ENCODE measurements around the gene CARHSP1.
"Not testable (repeated sequence)": the region's sequence is repeated elsewhere in the genome, so short reads cannot be mapped to it uniquely, and the experiment has no call there.

Gene CARHSP1

DNA sequence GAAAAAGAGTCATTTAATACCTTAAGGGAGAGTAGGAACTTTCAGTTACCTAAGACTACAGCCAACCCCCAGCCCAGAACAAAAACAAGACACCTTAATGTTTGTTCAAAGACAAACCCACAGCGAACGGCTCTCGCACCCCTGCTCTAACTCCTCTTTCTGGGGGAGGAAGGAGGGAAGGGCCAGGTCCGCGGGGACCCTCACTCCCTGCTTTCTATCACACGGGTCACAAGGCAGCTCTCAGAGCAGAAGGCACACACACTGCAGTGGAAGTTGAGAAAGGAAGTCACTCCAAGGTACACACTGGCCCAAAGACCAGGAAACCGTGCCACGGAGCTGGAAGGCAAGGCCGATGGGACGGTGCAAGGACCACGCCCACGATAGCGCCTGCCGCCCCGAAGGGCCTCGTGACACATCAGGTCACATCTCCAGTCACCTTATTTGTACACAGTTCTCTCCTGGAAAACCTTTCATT lies 23.3 kb upstream of the CARHSP1 start:
- DNase-seq, result no peak

GRCh38 chr16:8890549-8890921 lies 21.7 kb upstream of the CARHSP1 start:
- DNase-seq, result no peak

- DNase-seq, result no peak
Measured at GRCh38 chr16:8889893-8890548, 21.2 kb upstream of the CARHSP1 start.

DNA sequence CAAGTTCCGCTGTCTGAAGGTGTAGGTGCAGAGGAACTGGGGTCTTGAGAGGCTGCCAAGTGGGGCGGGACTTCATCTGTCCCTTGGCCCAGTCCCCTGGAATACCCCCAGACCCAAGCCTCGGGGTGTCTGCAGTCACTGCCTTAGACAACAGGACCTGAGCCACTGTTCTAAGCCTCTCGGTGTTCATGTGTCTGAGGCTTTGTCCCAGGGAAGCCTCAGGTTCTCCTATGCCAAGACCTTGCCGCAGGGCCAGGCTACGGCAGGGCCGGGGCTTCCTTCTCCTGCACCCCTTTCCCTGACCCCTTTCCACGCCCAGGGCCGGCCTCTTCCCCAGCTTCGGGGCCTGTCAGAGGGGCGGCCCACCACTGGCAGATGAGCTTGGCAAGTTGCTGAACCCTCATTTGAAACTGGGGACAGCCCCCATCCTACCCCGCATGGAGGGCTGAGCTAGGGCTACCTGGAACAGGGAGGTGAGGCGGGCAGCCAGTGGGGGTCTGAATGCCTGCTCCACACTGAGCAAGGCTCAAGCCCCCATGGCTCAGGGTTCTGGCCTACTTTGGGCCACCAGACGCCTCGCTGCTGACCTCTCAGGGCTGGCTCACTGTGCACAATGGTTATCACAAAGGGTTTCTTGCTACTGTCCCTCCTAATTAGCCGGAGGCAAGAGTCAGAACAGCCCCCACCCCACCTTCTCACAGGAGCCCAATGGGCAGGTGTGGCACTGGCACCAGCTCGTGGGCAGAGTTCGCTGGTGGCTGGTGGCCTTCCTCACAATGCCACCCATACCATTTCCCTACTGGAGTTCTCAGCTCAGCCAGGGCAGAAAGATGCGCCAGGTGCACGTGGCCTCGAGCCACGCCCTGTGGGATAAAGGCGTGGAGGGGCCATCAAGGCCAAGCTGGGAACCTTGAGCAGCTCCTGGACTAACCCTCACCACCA lies 20.4 kb upstream of the CARHSP1 start:
- no peak for DNase-seq

DNA sequence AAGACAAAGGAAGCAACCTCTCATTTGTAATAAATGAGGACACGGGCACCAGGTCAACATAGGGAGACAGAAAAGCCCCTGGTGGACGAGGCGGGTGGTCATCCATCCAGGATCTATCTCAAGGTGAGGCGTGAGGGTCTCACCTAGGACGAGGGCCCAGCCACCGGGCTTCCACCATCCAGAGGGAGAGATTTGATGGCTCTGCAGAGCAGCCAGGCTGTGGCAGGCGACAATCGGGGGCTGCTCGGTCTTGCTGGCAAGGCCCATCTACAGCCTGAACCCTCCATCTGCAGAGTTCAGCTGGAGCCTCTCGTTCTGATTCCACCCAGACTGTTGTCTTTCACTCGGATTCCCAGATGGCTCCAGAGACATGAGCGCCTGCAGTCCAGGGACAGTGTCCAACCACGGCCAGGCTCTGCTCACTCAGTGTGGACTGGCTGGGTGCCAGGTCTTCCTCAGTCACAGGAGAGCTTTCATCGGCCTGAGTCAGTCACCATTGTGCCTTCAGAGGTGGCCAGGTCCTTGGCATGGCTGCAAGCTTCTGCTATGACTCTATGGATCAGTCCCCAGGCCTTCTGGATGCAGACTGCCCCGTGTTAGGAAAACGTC lies 19.2 kb upstream of the CARHSP1 start:
- no peak for DNase-seq

GRCh38 chr16:8887431-8887765 lies 18.6 kb upstream of the CARHSP1 start:
- no peak for DNase-seq

GRCh38 chr16:8886593-8887430 lies 18.0 kb upstream of the CARHSP1 start:
- no peak for DNase-seq

GRCh38 chr16:8885674-8886592 lies 17.1 kb upstream of the CARHSP1 start:
- no peak for DNase-seq

DNA sequence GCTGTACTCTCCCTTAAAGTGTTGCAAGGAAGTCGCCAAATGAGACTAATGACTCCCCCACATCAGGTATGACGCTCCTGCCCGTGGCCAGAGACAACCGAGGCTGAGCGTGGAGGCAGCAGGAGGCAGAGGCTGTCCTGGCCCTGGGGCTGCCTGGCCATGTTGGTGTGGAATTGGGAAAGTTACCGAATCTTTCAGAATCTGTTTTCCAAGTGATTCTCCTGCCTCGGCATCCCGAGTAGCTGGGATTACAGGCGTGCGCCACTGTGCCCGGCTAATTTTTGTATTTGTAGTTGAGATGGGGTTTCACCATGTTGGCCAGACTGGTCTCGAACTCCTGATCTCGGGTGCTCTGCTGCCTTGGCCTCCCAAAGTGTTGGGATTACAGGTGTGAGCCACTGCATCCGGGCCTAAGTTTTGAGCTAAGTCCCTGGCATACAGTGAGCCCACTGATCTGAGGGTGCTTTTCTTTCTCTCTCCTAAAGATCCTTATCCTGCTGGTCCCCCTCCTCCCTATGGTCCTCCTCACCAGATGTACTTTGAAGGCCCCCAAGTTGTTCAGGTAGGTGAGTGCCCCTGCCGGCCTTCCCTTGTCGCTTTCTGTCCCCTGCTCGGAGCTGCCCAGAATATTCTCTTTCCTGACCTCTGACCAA lies 14.0 kb upstream of the CARHSP1 start:
- no peak for DNase-seq

DNA sequence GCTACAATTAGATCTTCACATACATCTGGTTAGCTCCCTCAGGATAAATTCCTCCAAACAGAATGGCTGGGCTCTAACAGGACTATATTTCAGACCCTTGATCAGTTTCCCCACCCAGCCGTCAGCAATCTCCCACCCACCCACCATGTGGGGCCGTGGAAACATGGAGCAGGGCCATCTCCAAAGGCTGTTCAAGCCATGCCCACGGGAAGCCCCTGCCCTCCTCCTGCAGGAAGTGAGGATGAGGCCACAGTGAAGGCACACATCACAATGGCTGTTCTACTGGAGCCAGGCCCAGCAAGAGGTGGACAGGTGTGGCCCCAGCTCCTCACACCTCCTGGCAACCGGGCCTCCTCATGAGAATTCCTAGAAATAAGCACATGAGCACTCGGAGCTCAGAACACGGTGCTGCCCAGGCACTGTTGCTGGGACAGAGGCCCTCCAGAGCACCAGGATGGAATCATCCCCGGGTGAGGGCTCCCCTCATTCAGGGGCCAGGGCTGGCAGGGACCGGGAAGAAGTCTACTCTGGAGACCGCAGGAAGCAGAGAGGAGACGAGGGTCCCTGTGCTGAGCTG lies 13.3 kb upstream of the CARHSP1 start, which contains the start of gene LITAFD:
Gene LITAFD, plus strand, starts transcription at position 311 of the 577 bp plus-strand sequence. CDS start 2,005 bp downstream, outside the sequence.
- no peak for DNase-seq

DNA sequence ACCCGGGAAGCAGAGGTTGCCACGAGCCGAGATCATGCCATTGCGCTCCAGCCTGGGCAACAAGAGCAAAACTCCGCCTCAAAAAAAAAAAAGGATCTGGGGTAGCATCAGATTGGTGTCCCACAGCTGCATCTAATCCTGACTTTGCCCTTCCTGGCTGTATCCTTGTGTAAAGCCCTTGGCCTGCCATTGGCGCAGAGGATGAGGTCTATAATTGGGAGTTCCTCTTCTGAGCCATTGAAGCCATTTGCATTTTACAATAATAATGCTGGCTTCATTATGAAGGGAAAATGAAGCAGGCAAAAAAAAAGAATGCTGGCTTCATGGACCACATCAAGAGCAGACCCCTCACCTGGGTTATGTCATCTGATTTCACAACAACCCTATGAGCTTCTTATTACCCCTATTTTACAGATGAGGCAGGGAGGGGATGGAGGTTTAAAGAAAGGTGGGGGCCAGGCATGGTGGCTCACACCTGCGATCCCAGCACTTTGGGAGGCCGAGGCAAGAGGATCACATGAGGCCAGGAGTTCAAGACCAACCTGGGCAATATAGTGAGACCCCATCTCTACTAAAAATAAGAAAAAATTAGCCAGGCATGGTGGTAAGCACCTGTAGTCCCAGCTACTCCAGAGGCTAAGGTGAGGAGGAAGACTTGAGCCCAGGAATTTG lies 12.2 kb upstream of the CARHSP1 start:
- DNase-seq, result no peak

DNA sequence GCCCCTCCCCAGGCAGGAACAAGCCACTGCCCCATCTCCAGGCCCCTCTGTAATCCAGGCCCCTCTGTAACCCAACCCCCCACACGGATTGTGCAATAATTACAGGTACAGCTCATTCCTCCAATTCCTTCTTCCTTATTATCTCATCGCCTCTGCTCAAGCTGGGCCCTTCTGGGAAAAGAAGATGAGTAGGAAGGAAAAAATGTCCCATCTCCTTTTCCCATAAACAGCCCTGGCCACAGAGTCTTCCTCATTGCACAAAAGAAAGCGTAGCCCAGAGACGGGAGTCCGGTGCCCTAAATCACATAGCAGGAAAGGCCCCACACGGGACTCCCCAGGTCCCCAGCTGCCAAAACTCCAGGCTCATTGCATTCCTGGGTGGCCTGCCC lies 9.7 kb upstream of the CARHSP1 start:
- no peak for DNase-seq

DNA sequence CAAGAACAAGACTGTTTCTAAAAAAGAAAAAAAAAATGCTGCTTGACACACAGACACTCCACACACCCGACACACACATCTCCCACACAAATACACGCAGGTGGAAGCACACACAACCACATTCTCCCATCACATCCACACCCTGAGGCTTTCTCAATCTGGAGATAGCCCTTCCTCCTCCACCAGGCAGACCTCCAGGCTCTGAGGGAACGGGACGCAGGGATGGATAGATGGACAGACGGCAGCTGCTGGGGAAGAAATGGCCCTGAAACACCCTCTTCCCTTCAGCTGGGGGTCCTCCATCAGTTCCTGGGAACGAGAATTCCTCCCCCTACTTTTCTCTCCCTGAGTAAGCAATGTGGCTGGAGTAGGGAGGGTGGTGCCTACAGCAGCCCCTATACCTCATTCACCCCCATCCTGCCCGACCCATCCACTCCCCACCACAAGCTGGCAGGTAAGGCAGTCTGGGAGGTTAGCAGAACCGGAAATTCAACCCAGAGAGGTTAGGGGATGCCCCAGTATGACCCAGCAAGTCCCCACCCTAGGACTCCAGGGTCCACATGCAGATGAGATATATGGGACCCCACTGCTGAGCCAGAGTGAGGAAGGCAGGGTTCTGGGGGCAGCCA lies 9.2 kb upstream of the CARHSP1 start:
- no peak for DNase-seq

GRCh38 chr16:8875317-8875716 lies 6.5 kb upstream of the CARHSP1 start:
- DNase-seq, result not testable (repeated sequence)

GRCh38 chr16:8874388-8874787 lies 5.6 kb upstream of the CARHSP1 start:
- no peak for DNase-seq

GRCh38 chr16:8873866-8874195 lies 5.0 kb upstream of the CARHSP1 start:
- DNase-seq, result not testable (repeated sequence)

GRCh38 chr16:8872967-8873865 lies 4.4 kb upstream of the CARHSP1 start:
- no peak for DNase-seq

DNA sequence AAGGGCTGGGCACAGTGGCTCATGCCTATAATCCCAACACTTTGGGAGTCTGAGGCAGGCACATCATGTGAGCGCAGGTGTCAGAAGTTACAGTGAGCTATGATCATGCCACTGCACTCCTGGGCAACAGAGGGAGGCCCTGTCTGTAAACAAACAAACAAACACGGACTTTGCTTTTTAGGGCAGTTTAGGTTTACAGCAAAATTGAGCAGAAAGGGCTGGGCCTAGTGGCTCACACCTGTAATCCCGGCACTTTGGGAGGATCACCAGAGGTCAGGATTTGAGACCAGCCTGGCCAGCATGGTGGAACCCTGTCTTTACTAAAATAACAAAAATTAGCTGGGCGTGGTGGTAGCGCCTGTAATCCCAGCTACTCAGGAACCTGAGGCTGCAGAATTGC lies 3.3 kb upstream of the CARHSP1 start:
- DNase-seq, result no peak

DNA sequence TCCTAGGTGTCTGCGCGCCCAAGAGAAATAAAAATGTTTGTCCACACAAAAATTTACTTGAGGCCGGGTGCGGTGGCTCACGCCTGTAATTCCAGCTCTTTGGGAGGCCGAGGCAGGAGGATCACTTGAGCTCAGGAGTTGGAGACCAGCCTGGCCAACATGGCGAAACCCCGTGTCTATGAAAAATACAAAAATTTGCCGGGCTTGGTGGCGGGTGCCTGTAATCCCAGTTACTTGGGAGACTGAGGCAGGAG lies 1.1 kb upstream of the CARHSP1 start:
- DNase-seq, result not testable (repeated sequence)

All from NCI-H1436 treated with DMSO at 0.1 percent for 48 hours (cell line).